ENCODE data around the gene ISM1.

DNA sequence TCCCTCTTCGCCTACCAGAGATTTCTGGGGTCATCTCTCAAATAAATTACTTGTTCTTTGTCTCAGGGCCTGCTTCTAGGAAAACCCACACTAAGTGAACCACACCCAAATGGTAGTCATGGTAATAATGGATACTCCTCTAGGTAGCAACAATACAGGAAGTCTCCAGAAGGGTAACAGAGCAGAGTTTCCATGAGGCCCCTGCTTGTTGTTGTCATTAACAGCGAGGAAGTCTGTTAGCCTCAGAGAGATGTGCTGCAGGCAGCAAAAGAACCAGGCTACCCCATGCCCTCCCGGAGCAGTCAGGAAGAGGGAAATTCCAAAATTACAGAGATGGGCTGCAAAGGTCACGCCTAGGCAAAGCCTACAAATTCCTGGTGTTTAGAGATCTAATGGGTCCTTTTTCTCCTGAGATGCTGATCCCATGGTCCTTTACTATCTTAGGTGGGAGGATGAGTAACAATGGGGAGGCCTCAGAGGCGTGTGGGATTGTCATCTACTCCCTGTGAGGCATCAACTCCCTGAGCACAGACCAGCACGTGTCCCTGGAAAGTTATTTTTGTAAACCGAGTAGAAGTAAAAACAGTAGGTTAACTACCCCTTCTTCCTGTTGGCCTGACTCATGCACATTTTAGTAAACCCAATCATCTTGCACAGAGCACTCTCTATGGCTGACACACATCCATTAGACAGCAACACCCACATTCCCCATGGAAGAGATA lies 10.1 kb downstream of the ISM1 start:
- TF ChIP-seq, protein P1, sequence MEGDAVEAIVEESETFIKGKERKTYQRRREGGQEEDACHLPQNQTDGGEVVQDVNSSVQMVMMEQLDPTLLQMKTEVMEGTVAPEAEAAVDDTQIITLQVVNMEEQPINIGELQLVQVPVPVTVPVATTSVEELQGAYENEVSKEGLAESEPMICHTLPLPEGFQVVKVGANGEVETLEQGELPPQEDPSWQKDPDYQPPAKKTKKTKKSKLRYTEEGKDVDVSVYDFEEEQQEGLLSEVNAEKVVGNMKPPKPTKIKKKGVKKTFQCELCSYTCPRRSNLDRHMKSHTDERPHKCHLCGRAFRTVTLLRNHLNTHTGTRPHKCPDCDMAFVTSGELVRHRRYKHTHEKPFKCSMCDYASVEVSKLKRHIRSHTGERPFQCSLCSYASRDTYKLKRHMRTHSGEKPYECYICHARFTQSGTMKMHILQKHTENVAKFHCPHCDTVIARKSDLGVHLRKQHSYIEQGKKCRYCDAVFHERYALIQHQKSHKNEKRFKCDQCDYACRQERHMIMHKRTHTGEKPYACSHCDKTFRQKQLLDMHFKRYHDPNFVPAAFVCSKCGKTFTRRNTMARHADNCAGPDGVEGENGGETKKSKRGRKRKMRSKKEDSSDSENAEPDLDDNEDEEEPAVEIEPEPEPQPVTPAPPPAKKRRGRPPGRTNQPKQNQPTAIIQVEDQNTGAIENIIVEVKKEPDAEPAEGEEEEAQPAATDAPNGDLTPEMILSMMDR (IDR thresholded peaks at IDR 0.05; ENCODE audit: borderline replicate concordance, extremely low read depth, low read length, poor library complexity, severe bottlenecking): no peak
- TF ChIP-seq EZH2 (IDR thresholded peaks at IDR 0.05; ENCODE audit: borderline replicate concordance, low read depth, low read length, severe bottlenecking): no peak
